Heart left ventricle (tissue), 13 donors: ENCODE data around the gene ZNF423.

ENCODE experiments used
- CTCF ChIP-seq, 12 donors: fragments of 200-600 bp; sonication (generic) in 4 of 12; IDR thresholded peaks; one replicate each; pipeline versions ENCODE4 v1.5.0 to v1.8.0; 2018 to 2022; ENCODE audit warnings: antibody characterized with exemption in 12 of 12, mild to moderate bottlenecking in 5 of 12
- POLR2A ChIP-seq, 2 donors: fragments of 450-650 bp; IDR thresholded peaks; one replicate each; pipeline ENCODE4 v1.6.1; 2017; ENCODE audit warnings: antibody characterized with exemption in 2 of 2, mild to moderate bottlenecking in 2 of 2, moderate library complexity in 2 of 2
- donor health status: ischemic (EF 13 %, LVEDD 7.1; RV severe dilation, severe dysfunction).
- donor health status: DM: no; HTN: yes; CAD: no.
- donor health status: DM: no; HTN: no; CAD: no.
- donor health status: ischemic (EF 25% LVEDD 6.9; RV normal size, moderate dysfunction).
- donor health status: ischemic (EF 25% LVEDD 5.7; RV mildly dilated, moderate dysfunction).
- donor health status: ischemic (EF 35%, LVEDD 5.7; RV mildly dilated, moderate dysfunction).
- donor health status: nonischemic (EF 11% LVEDD 7.7; RV severe dilation, severe dysfunction).
- donor health status: DM: yes; HTN: yes; CAD: no.
- donor health status: PGD.
- donor health status: ischemic (EF 29% LVEDD 5.4; RV normal size, mild dysfunction).
- donor health status: nonischemic (EF 23%, LVEDD 6.1; RV moderate dilation, normal function).

DNA sequence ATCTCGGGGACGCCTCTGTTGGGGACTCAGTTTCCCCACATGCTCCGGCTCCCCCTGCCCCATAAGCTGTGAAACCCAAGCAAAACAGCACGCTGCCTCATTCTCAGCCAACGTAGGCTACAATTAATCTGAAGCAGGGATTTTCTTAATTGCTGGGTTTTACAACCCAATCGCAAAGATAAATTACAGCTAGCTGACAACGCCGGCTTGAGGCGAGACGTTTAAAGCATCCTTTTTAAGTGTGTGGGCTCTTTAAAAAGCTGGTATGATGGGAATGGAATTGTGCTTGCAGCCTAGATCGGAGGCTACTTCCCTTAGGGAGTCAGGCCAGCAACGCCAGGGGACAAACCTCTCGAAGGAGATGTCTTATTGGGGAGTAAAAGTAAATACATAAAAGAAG lies 185.3 kb downstream of the ZNF423 start:
- no peak for TF ChIP-seq CTCF (IDR thresholded peaks at IDR 0.05)
- TF ChIP-seq POLR2A (IDR thresholded peaks at IDR 0.05): no peak
